SK-N-SH treated with all-trans-retinoic acid at 6 μM for 48 hours (cell line): ENCODE results near the gene DHDH.
"Not testable (repeated sequence)": the region's sequence is repeated elsewhere in the genome, so short reads cannot be mapped to it uniquely, and the experiment has no call there.

Experiments
- POU6F1 ChIP-seq: fragments of 250-450 bp; sonication (Bioruptor Pico); IDR thresholded peaks from 2 replicates; pipeline ENCODE4 v1.8.0; 2021; ENCODE audit warnings: low read depth, mild to moderate bottlenecking, moderate library complexity, borderline replicate concordance
- PPARA ChIP-seq: fragments of 250-450 bp; sonication (Bioruptor Pico); IDR thresholded peaks from 2 replicates; pipeline ENCODE4 v1.5.0; 2020; ENCODE audit warnings: mild to moderate bottlenecking, borderline replicate concordance
- ZFP30 ChIP-seq: fragments of 450-650 bp; formaldehyde crosslinking; IDR thresholded peaks from 2 replicates; pipeline ENCODE4 v1.5.0; 2022; ENCODE audit warnings: mild to moderate bottlenecking, moderate library complexity

GRCh38 chr19:48925890-48926289 lies 7.6 kb upstream of the DHDH start:
- not testable (repeated sequence) for TF ChIP-seq POU6F1, ZFP30, PPARA (CRISPR knock-in tag)
